Measurements from ENCODE around the gene VSTM5. TPM values are rescaled to one million over a fixed set of nuclear protein-coding genes. Genes with fewer than 3 reads are reported as not detected.

Gene VSTM5, protein sequence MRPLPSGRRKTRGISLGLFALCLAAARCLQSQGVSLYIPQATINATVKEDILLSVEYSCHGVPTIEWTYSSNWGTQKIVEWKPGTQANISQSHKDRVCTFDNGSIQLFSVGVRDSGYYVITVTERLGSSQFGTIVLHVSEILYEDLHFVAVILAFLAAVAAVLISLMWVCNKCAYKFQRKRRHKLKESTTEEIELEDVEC
- not detected in 5 replicates for total RNA-seq (2022; extraction: Qiagen RNA extraction)

DNA sequence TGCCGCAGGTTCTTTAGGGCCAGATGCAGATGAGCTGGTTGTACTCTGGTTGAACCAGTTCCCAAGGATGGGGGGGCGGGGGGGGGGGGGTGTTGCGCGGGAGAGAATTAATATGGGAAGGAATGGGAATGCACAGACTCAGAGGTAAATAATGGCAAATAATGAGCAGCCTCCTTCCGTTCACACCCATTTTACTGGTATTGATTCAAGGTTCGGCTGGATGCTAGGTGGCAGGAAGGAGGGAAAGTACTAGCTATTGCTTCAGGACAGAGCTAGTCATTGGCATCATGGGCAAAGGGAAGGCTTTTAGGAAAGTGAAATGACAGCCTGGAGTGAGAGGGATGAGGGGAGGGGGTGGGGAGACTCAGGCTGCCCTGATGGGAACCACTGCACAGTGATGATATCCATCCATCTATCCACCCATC, at the start of gene VSTM5:
TSS of gene VSTM5 (minus strand) at position 25 of the 425 bp plus-strand sequence. CDS start 116 bp downstream, outside the sequence.

DNA sequence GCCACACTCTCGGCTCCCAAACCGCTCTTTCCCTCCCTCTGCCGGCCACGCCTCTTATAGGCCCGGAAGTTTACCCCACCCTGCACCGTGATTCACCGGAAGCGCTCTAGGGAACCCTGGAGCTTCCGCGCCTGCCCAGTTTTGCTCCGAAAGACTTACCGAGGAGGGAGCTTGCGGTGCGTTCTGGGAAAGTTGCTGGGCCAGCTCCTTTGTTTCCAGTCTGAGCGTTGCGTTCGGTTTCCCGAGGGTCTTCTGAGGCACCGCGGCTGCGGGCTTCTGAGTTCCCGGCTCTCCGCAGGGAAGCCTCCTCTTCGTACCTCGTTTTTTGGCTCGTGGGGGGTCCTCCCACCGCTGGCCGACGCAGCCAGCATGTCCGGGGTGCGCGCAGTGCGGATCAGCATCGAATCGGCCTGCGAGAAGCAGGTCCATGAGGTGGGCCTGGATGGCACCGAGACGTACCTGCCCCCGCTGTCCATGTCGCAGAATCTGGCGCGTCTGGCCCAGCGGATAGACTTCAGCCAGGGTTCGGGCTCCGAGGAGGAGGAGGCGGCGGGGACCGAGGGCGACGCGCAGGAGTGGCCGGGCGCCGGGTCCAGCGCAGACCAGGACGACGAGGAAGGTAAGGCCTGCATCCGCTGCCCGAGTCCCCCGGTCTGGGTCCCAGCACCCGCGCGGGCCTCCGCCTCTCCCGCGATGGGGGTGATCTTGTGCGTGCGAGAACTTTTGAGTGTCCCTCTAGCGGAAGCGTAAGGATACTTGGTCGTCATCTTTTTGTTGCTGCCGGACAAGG, 66.1 kb downstream of the VSTM5 start, which contains the start of gene MED17:
TSS of gene MED17 (plus strand) at position 138 of the 790 bp plus-strand sequence. CDS start at position 370, 232 bp downstream.

Other genes with a start within 250 kb of the VSTM5 start
- gene CEP295, start 188.9 kb downstream of the VSTM5 start, total RNA-seq (2022; extraction: Qiagen RNA extraction): 5.5 to 8.8 TPM (median 6.4 TPM) in 5 replicates
- gene TAF1D, start 109.1 kb downstream of the VSTM5 start, total RNA-seq (2022; extraction: Qiagen RNA extraction): 90.8 to 99.9 TPM (median 94.6 TPM) in 5 replicates
- gene C11orf54, start 108.9 kb downstream of the VSTM5 start, total RNA-seq (2022; extraction: Qiagen RNA extraction): 10.5 to 14.5 TPM (median 11.7 TPM) in 5 replicates
- 20.0 to 22.5 TPM (median 20.8 TPM) in 5 replicates for gene MED17, start 66.3 kb downstream of the VSTM5 start, total RNA-seq (2022; extraction: Qiagen RNA extraction)
- not detected in 5 replicates for gene HEPHL1, start 170.7 kb upstream of the VSTM5 start, total RNA-seq (2022; extraction: Qiagen RNA extraction)

Data from A549 treated with CORT108297 at 1 μM for 4 hours (cell line).